WTC11 (cell line): ENCODE data around the gene HTRA2. TPM values are rescaled to one million over a fixed set of nuclear protein-coding genes. Genes with fewer than 3 reads are reported as not detected.

Source experiments
- ATAC-seq: fragments of 200-7000 bp; cut with Tn5 transposase; 2 replicates; pipeline ENCODE4 v1.10.0; 2021; ENCODE audit warnings: mild to moderate bottlenecking, moderate library complexity
- CTCF ChIA-PET: fragments of 300-600 bp; sonication (Branson Sonifier 250); formaldehyde crosslinking; loops from one replicate; lab custom pipeline; 2021; ENCODE audit warnings: antibody characterized with exemption; lab: Charles Lee
- POLR2A ChIA-PET: fragments of 350-600 bp; sonication (Branson Sonifier 250); formaldehyde crosslinking; loops from one replicate; lab custom pipeline; 2021; ENCODE audit warnings: antibody characterized with exemption; lab: Charles Lee
- DNase-seq: peaks from one replicate; pipeline ENCODE4 v3.0.0; 2021; ENCODE audit warnings: low spot score
- H3K27ac Mint-ChIP-seq: 2 replicates; pipeline ENCODE4 v1.8.0; 2021; ENCODE audit warnings: mixed read lengths
- H3K27me3 Mint-ChIP-seq: 2 replicates; pipeline ENCODE4 v1.8.0; 2021; ENCODE audit warnings: low read depth, mild to moderate bottlenecking, moderate library complexity, mixed read lengths
- H3K36me3 Mint-ChIP-seq: 2 replicates; pipeline ENCODE4 v1.8.0; 2021; ENCODE audit warnings: mixed read lengths
- H3K4me1 Mint-ChIP-seq: 2 replicates; pipeline ENCODE4 v1.8.0; 2022; ENCODE audit warnings: mixed read lengths
- H3K4me3 Mint-ChIP-seq: 2 replicates; pipeline ENCODE4 v1.8.0; 2021; ENCODE audit warnings: mild to moderate bottlenecking, moderate library complexity, mixed read lengths
- H3K9me3 Mint-ChIP-seq: 2 replicates; pipeline ENCODE4 v1.8.0; 2021; ENCODE audit warnings: mixed read lengths
- GTF2I ChIP-seq: fragments of 250-450 bp; sonication (Bioruptor Pico); conservative IDR thresholded peaks from 2 replicates; pipeline ENCODE4 v1.4.0; 2021; ENCODE audit warnings: mild to moderate bottlenecking
- JUN ChIP-seq: sonication (generic); formaldehyde crosslinking; IDR thresholded peaks from 2 replicates; pipeline ENCODE4 v1.8.0; 2023; ENCODE audit warnings: mild to moderate bottlenecking, missing genetic modification reagents
- NR1H2 ChIP-seq: sonication (generic); formaldehyde crosslinking; IDR thresholded peaks from 2 replicates; pipeline ENCODE4 v1.9.0; 2021; ENCODE audit warnings: mild to moderate bottlenecking, moderate library complexity, missing genetic modification reagents
- PRRX2 ChIP-seq: fragments of 250-450 bp; sonication (Bioruptor Pico); IDR thresholded peaks from 2 replicates; pipeline ENCODE4 v1.8.0; 2021; ENCODE audit warnings: mild to moderate bottlenecking
- SMAD3 ChIP-seq: sonication (generic); formaldehyde crosslinking; IDR thresholded peaks from 2 replicates; pipeline ENCODE4 v1.8.0; 2022; ENCODE audit warnings: missing genetic modification reagents, mild to moderate bottlenecking, borderline replicate concordance
- TP53 ChIP-seq: sonication (generic); formaldehyde crosslinking; IDR thresholded peaks from 2 replicates; pipeline ENCODE4 v1.8.1; 2023; ENCODE audit warnings: mild to moderate bottlenecking, missing genetic modification reagents
- ZBTB21 ChIP-seq: sonication (generic); formaldehyde crosslinking; IDR thresholded peaks from 2 replicates; pipeline ENCODE4 v1.8.1; 2023; ENCODE audit warnings: mild to moderate bottlenecking, missing genetic modification reagents, borderline replicate concordance
- ZNF317 ChIP-seq: sonication (generic); formaldehyde crosslinking; IDR thresholded peaks from 2 replicates; pipeline ENCODE4 v1.8.1; 2023; ENCODE audit warnings: low read depth, mild to moderate bottlenecking, moderate library complexity, missing genetic modification reagents, borderline replicate concordance
- ZNF396 ChIP-seq: fragments of 250-450 bp; sonication (Bioruptor Pico); IDR thresholded peaks from 2 replicates; pipeline ENCODE4 v1.8.0; 2021; ENCODE audit warnings: mild to moderate bottlenecking, moderate library complexity, borderline replicate concordance
- total RNA-seq: library from RNA; stranded (reverse); gene quantifications from 3 replicates; pipeline ENCODE4 v1.2.3, GENCODE V29; 2021
- TF ChIP-seq, protein P1 (sequence below): sonication (generic); formaldehyde crosslinking; conservative IDR thresholded peaks from 2 replicates; pipeline ENCODE4 v1.8.1; 2022; ENCODE audit warnings: mild to moderate bottlenecking, missing genetic modification reagents
- TF ChIP-seq, protein P2 (sequence below): sonication (generic); formaldehyde crosslinking; IDR thresholded peaks from 2 replicates; pipeline ENCODE4 v1.8.1; 2023; ENCODE audit warnings: mild to moderate bottlenecking, missing genetic modification reagents, borderline replicate concordance
- TF ChIP-seq, protein P3 (sequence below): fragments of 250-450 bp; sonication (Bioruptor Pico); IDR thresholded peaks from 2 replicates; pipeline ENCODE4 v1.9.0; 2021; ENCODE audit warnings: mild to moderate bottlenecking
- TF ChIP-seq, protein P4 (sequence below): fragments of 250-450 bp; sonication (Bioruptor Pico); IDR thresholded peaks from 2 replicates; pipeline ENCODE4 v2.1.2; 2022; ENCODE audit warnings: mild to moderate bottlenecking, moderate library complexity
- TF ChIP-seq, protein P5 (sequence below): sonication (generic); formaldehyde crosslinking; IDR thresholded peaks from 2 replicates; pipeline ENCODE4 v1.8.0; 2023; ENCODE audit warnings: missing genetic modification reagents
- TF ChIP-seq, protein P6 (sequence below): sonication (generic); formaldehyde crosslinking; IDR thresholded peaks from 2 replicates; pipeline ENCODE4 v1.8.0; 2022; ENCODE audit warnings: mild to moderate bottlenecking, missing genetic modification reagents
- TF ChIP-seq, protein P7 (sequence below): sonication (generic); formaldehyde crosslinking; IDR thresholded peaks from 2 replicates; pipeline ENCODE4 v1.8.1; 2022; ENCODE audit warnings: missing genetic modification reagents, borderline replicate concordance
- TF ChIP-seq, protein P8 (sequence below): fragments of 250-450 bp; sonication (Bioruptor Pico); IDR thresholded peaks from 2 replicates; pipeline ENCODE4 v1.9.0; 2021; ENCODE audit warnings: mild to moderate bottlenecking
- TF ChIP-seq, protein P9 (sequence below): sonication (generic); formaldehyde crosslinking; IDR thresholded peaks from 2 replicates; pipeline ENCODE4 v1.8.0; 2022; ENCODE audit warnings: mild to moderate bottlenecking, missing genetic modification reagents

HTRA2 gene
- total RNA-seq, 1 experiment from 2014 or later: 30.0 TPM

DNA sequence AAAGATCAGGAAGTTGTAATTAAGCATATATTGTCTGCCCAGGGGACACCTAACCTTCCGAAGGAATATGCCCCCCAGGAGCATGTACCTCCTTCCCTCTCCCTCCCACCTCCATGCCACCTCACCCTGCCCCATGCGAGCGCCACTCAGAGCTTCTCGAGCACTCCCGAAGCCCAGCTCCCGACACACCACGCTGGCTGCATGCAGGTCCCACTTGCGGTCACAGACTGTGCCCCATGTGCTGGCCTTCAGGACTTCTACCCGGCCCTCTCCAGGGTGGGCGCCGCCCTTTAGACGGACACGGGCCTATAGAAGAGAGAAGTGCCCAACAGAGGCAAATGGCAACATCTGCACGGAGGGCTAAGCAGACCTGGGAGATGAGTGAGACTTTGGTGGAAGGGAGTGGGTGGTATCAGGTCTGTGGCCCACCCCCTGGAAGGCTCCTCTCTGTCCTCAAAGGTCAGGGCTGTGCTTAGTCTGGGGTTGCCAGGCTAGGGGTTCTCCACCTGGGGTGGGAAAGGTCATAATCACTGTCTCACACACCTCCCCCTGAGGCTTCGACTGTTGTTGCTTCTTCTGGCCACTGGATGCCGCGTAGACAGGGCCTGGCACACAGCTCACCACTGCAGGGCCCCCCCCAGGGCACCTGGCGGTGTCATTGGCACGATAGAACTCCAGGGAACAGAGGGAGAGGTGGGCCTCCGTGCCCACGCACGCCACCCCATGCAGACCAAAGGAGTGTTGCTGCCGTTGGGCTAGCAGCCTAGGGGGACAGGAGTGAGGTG is 6.6 kb downstream of the HTRA2 start:
- no peak for DNase-seq
- ATAC-seq: no peak
- CTCF ChIA-PET: interaction anchor here (1.6 kb wide), 1 partner anchor 10 kb away, joined by 5 read pairs; the partner anchor contains the start of gene DQX1

DNA sequence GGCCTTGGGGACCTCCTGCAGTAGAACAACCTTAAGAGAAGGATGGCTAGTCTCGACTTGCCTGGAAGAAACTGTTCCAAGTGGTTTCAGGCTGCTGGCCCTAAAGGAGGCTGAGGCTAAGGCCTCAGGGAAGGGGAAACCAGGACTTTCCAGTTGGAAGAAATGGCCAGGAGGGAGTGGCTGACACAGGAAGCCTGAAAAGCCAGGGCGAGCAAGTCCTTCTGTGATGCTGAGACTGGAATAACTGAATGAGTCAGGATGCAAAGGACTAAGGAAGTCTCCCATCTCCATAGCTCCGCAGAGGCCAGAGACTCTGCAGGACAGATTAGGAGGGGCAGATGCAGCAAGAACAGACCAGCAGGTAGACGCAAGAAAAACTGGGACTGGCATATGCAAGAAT is 7.4 kb downstream of the HTRA2 start:
- ATAC-seq: no peak
- H3K27ac Mint-ChIP-seq: no peak overlapping the region
- no peak overlapping the region for H3K4me3 Mint-ChIP-seq
- POLR2A ChIA-PET: no interaction called here
- DNase-seq: no peak
- CTCF ChIA-PET: no interaction called here
- no peaks in the 10 kb centered on the region for H3K9me3 Mint-ChIP-seq
- peaks cover 16% of the 10 kb centered on the region for H3K36me3 Mint-ChIP-seq
- peaks cover 8% of the 10 kb centered on the region; the same call in 1 of the 2 replicates for H3K4me1 Mint-ChIP-seq
- 0 out of 2 replicates have a peak, but pooled peaks cover 3% of the 10 kb centered on the region for H3K27me3 Mint-ChIP-seq
- TF ChIP-seq, protein P1, sequence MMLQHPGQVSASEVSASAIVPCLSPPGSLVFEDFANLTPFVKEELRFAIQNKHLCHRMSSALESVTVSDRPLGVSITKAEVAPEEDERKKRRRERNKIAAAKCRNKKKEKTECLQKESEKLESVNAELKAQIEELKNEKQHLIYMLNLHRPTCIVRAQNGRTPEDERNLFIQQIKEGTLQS (CRISPR knock-in tag): no peak
- TF ChIP-seq, protein P2, sequence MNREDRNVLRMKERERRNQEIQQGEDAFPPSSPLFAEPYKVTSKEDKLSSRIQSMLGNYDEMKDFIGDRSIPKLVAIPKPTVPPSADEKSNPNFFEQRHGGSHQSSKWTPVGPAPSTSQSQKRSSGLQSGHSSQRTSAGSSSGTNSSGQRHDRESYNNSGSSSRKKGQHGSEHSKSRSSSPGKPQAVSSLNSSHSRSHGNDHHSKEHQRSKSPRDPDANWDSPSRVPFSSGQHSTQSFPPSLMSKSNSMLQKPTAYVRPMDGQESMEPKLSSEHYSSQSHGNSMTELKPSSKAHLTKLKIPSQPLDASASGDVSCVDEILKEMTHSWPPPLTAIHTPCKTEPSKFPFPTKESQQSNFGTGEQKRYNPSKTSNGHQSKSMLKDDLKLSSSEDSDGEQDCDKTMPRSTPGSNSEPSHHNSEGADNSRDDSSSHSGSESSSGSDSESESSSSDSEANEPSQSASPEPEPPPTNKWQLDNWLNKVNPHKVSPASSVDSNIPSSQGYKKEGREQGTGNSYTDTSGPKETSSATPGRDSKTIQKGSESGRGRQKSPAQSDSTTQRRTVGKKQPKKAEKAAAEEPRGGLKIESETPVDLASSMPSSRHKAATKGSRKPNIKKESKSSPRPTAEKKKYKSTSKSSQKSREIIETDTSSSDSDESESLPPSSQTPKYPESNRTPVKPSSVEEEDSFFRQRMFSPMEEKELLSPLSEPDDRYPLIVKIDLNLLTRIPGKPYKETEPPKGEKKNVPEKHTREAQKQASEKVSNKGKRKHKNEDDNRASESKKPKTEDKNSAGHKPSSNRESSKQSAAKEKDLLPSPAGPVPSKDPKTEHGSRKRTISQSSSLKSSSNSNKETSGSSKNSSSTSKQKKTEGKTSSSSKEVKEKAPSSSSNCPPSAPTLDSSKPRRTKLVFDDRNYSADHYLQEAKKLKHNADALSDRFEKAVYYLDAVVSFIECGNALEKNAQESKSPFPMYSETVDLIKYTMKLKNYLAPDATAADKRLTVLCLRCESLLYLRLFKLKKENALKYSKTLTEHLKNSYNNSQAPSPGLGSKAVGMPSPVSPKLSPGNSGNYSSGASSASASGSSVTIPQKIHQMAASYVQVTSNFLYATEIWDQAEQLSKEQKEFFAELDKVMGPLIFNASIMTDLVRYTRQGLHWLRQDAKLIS (CRISPR knock-in tag): no peak
- TF ChIP-seq TP53 (CRISPR knock-in tag) (no peak), PRRX2 (no peak), NR1H2 (CRISPR knock-in tag) (no peak), ZNF396 (CRISPR knock-in tag) (no peak), JUN (no peak)
- TF ChIP-seq, protein P3, sequence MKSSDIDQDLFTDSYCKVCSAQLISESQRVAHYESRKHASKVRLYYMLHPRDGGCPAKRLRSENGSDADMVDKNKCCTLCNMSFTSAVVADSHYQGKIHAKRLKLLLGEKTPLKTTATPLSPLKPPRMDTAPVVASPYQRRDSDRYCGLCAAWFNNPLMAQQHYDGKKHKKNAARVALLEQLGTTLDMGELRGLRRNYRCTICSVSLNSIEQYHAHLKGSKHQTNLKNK (CRISPR knock-in tag): no peak
- TF ChIP-seq, protein P4, sequence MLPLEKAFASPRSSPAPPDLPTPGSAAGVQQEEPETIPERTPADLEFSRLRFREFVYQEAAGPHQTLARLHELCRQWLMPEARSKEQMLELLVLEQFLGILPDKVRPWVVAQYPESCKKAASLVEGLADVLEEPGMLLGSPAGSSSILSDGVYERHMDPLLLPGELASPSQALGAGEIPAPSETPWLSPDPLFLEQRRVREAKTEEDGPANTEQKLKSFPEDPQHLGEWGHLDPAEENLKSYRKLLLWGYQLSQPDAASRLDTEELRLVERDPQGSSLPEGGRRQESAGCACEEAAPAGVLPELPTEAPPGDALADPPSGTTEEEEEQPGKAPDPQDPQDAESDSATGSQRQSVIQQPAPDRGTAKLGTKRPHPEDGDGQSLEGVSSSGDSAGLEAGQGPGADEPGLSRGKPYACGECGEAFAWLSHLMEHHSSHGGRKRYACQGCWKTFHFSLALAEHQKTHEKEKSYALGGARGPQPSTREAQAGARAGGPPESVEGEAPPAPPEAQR (CRISPR knock-in tag): no peak
- TF ChIP-seq, protein P5, sequence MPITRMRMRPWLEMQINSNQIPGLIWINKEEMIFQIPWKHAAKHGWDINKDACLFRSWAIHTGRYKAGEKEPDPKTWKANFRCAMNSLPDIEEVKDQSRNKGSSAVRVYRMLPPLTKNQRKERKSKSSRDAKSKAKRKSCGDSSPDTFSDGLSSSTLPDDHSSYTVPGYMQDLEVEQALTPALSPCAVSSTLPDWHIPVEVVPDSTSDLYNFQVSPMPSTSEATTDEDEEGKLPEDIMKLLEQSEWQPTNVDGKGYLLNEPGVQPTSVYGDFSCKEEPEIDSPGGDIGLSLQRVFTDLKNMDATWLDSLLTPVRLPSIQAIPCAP: no peak

More for the DNA sequence above, 6.6 kb downstream of the HTRA2 start:
- Mint-ChIP-seq H3K27me3 (0 out of 2 replicates have a peak, but pooled peaks cover 3% of the 10 kb centered on the region), H3K9me3 (no peaks in the 10 kb centered on the region), H3K4me1 (peaks cover 8% of the 10 kb centered on the region; the same call in 1 of the 2 replicates), H3K36me3 (peaks cover 16% of the 10 kb centered on the region), H3K4me3 (no peak overlapping the region), H3K27ac (no peak overlapping the region)
- TF ChIP-seq ZNF317 (CRISPR knock-in tag) (no peak), GTF2I (CRISPR knock-in tag) (no peak), TP53 (CRISPR knock-in tag) (no peak), SMAD3 (CRISPR knock-in tag) (no peak), ZBTB21 (CRISPR knock-in tag) (no peak)
- TF ChIP-seq, protein P6, sequence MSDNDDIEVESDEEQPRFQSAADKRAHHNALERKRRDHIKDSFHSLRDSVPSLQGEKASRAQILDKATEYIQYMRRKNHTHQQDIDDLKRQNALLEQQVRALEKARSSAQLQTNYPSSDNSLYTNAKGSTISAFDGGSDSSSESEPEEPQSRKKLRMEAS: no peak
- TF ChIP-seq, protein P7, sequence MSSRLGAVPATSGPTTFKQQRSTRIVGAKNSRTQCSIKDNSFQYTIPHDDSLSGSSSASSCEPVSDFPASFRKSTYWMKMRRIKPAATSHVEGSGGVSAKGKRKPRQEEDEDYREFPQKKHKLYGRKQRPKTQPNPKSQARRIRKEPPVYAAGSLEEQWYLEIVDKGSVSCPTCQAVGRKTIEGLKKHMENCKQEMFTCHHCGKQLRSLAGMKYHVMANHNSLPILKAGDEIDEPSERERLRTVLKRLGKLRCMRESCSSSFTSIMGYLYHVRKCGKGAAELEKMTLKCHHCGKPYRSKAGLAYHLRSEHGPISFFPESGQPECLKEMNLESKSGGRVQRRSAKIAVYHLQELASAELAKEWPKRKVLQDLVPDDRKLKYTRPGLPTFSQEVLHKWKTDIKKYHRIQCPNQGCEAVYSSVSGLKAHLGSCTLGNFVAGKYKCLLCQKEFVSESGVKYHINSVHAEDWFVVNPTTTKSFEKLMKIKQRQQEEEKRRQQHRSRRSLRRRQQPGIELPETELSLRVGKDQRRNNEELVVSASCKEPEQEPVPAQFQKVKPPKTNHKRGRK (CRISPR knock-in tag): no peak
- TF ChIP-seq, protein P5: no peak
- TF ChIP-seq, protein P8, sequence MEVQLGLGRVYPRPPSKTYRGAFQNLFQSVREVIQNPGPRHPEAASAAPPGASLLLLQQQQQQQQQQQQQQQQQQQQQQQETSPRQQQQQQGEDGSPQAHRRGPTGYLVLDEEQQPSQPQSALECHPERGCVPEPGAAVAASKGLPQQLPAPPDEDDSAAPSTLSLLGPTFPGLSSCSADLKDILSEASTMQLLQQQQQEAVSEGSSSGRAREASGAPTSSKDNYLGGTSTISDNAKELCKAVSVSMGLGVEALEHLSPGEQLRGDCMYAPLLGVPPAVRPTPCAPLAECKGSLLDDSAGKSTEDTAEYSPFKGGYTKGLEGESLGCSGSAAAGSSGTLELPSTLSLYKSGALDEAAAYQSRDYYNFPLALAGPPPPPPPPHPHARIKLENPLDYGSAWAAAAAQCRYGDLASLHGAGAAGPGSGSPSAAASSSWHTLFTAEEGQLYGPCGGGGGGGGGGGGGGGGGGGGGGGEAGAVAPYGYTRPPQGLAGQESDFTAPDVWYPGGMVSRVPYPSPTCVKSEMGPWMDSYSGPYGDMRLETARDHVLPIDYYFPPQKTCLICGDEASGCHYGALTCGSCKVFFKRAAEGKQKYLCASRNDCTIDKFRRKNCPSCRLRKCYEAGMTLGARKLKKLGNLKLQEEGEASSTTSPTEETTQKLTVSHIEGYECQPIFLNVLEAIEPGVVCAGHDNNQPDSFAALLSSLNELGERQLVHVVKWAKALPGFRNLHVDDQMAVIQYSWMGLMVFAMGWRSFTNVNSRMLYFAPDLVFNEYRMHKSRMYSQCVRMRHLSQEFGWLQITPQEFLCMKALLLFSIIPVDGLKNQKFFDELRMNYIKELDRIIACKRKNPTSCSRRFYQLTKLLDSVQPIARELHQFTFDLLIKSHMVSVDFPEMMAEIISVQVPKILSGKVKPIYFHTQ: no peak
- TF ChIP-seq, protein P9, sequence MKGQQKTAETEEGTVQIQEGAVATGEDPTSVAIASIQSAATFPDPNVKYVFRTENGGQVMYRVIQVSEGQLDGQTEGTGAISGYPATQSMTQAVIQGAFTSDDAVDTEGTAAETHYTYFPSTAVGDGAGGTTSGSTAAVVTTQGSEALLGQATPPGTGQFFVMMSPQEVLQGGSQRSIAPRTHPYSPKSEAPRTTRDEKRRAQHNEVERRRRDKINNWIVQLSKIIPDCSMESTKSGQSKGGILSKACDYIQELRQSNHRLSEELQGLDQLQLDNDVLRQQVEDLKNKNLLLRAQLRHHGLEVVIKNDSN (CRISPR knock-in tag): no peak
- POLR2A ChIA-PET: no interaction called here
